Fibroblast of pulmonary artery (primary cell): ENCODE measurements around the gene CLDND2.

ENCODE experiments used
- DNase-seq: peaks from one replicate; pipeline ENCODE4 v3.0.0-alpha.2; 2010; ENCODE audit warnings: low read depth
- H3K4me3 ChIP-seq: replicated peaks from 2 replicates; pipeline ENCODE4 v1.5.1; 2011; ENCODE audit warnings: low read depth, mild to moderate bottlenecking, control low read depth, low read length, moderate library complexity
- CTCF ChIP-seq: IDR thresholded peaks from 2 replicates; pipeline ENCODE4 v1.5.1; 2011; ENCODE audit warnings: mild to moderate bottlenecking, control low read depth, low read length, inconsistent platforms; ENCODE audit errors: missing control alignments

CLDND2 gene

GRCh38 chr19:51377422-51377821 is 8.6 kb upstream of the CLDND2 start:
- no peak overlapping the region for H3K4me3 ChIP-seq
- TF ChIP-seq CTCF, result no peak
- DNase-seq, result no peak

- no peak for TF ChIP-seq CTCF
- DNase-seq, result no peak
- H3K4me3 ChIP-seq, result no peak overlapping the region
These were observed 6.9 kb upstream of the CLDND2 start for GRCh38 chr19:51375504-51376221.

GRCh38 chr19:51372649-51373504 is 4.1 kb upstream of the CLDND2 start, which contains the start of gene NKG7:
Gene NKG7 (minus strand): TSS chr19:51372654. CDS start chr19:51372535, 119 bp downstream.
- TF ChIP-seq CTCF, result no peak
- H3K4me3 ChIP-seq, result no peak within 1 kb of the TSS
- DNase-seq, result no peak

- no peak for TF ChIP-seq CTCF
- DNase-seq, result no peak
- H3K4me3 ChIP-seq, result no peak overlapping the region
These were observed 3.3 kb upstream of the CLDND2 start for GRCh38 chr19:51372021-51372648.

- no peak for TF ChIP-seq CTCF
- no peak overlapping the region for H3K4me3 ChIP-seq
- DNase-seq, result no peak
These were observed 2.4 kb upstream of the CLDND2 start for GRCh38 chr19:51371186-51371690.

GRCh38 chr19:51370230-51370629 is 1.4 kb upstream of the CLDND2 start:
- H3K4me3 ChIP-seq, result no peak overlapping the region
- TF ChIP-seq CTCF, result no peak
- DNase-seq, result no peak
